Natural killer cell (primary cell): ENCODE measurements around the gene GNG8. TPM values are rescaled to one million over a fixed set of nuclear protein-coding genes. Genes with fewer than 3 reads are reported as not detected.

Experiments used
- ATAC-seq, 3 donors: fragments of 150-1000 bp in 2 of 3; fragments of 200-7000 bp in 1 of 3; cut with Tn5 transposase; 1 replicate in 1 of 3; 2 replicates in 2 of 3; pipeline ENCODE4 v1.10.0; 2021; ENCODE audit warnings: mild to moderate bottlenecking in 2 of 3, moderate library complexity in 2 of 3
- DNase-seq, 2 donors: peaks; one replicate each; pipeline versions ENCODE4 v3.0.0 to v3.0.0-alpha.2; 2013 to 2021; ENCODE audit warnings: mixed read lengths in 1 of 2
- H3K27ac ChIP-seq: one replicate; pipeline ENCODE4 v1.5.1; 2013; ENCODE audit warnings: mild to moderate bottlenecking, low read length
- H3K27me3 ChIP-seq: one replicate; pipeline ENCODE4 v1.6.1; 2013; ENCODE audit warnings: low read length; ENCODE audit not compliant: control insufficient read depth, insufficient read depth
- H3K36me3 ChIP-seq: one replicate; pipeline ENCODE4 v1.6.1; 2013; ENCODE audit warnings: low read length; ENCODE audit not compliant: control insufficient read depth, insufficient read depth
- H3K4me1 ChIP-seq: one replicate; pipeline ENCODE4 v1.6.1; 2013; ENCODE audit warnings: low read length; ENCODE audit not compliant: control insufficient read depth, insufficient read depth
- H3K4me3 ChIP-seq: one replicate; pipeline ENCODE4 v1.5.1; 2013; ENCODE audit warnings: low read length
- H3K9me3 ChIP-seq: one replicate; pipeline ENCODE4 v1.6.1; 2013; ENCODE audit warnings: low read length; ENCODE audit not compliant: control insufficient read depth, insufficient read depth
- H3K27ac Mint-ChIP-seq, 2 donors: one replicate each; pipeline ENCODE4 v1.8.0; 2022; ENCODE audit warnings: mild to moderate bottlenecking in 2 of 2, mixed read lengths in 2 of 2, moderate library complexity in 1 of 2
- H3K27me3 Mint-ChIP-seq, 2 donors: one replicate each; pipeline ENCODE4 v1.8.0; 2022; ENCODE audit warnings: low read depth in 2 of 2, mixed read lengths in 2 of 2
- H3K36me3 Mint-ChIP-seq: one replicate; pipeline ENCODE4 v1.8.0; 2022; ENCODE audit warnings: mixed read lengths
- H3K4me1 Mint-ChIP-seq, 2 donors: one replicate each; pipeline ENCODE4 v1.8.0; 2022; ENCODE audit warnings: mixed read lengths in 2 of 2
- H3K4me3 Mint-ChIP-seq: one replicate; pipeline ENCODE4 v1.8.0; 2022; ENCODE audit warnings: mild to moderate bottlenecking, moderate library complexity, mixed read lengths
- H3K9me3 Mint-ChIP-seq, 2 donors: one replicate each; pipeline ENCODE4 v1.8.0; 2022; ENCODE audit warnings: mixed read lengths in 2 of 2
- CTCF ChIP-seq: fragments of 200-600 bp; IDR thresholded peaks from one replicate; pipeline ENCODE4 v1.8.0; 2022; ENCODE audit warnings: antibody characterized with exemption
- WGBS: methylation state at CpG from one replicate; pipeline ENCODE4 v1.1.7; 2013; ENCODE audit warnings: missing lambda C conversion rate; ENCODE audit not compliant: insufficient coverage; 5-methylcytosine and 5-hydroxymethylcytosine counted together
- intact Hi-C: fragments of 100-400 bp; cut with micrococcal nuclease; formaldehyde crosslinking; loops from one replicate; pipeline ENCODE4 v1.14.2; 2022
- total RNA-seq, 4 donors: library from RNA; stranded (reverse); fragments of 120-200 nt in 1 of 4; gene quantifications; one replicate each; pipeline versions ENCODE4 v1.2.3 to v1.2.4, GENCODE V29; 2013 to 2022

Gene GNG8
- total RNA-seq, 3 donors from 2014 or later (not counting 1 experiment from before 2014, with no cell fraction given) = not detected

GRCh38 chr19:46626446-46626845 is 9.6 kb downstream of the GNG8 start:
- Histone ChIP-seq H3K4me3 (no peak overlapping the region), H3K4me1 (peaks cover 8% of the 10 kb centered on the region), H3K36me3 (no peaks in the 10 kb centered on the region), H3K27ac (no peak overlapping the region), H3K27me3 (no peaks in the 10 kb centered on the region), H3K9me3 (no peaks in the 10 kb centered on the region)
- H3K4me3 Mint-ChIP-seq = no peak overlapping the region
- H3K27me3 Mint-ChIP-seq = peaks cover 6 to 26% of the 10 kb centered on the region in 2 donors
- no peaks in the 10 kb centered on the region for H3K9me3 Mint-ChIP-seq
- no peaks in the 10 kb centered on the region for H3K36me3 Mint-ChIP-seq
- no peak for TF ChIP-seq CTCF
- DNase-seq (no peak), ATAC-seq (no peak)
- no peak overlapping the region for H3K27ac Mint-ChIP-seq
- peaks cover 0 to 11% of the 10 kb centered on the region in 2 donors for H3K4me1 Mint-ChIP-seq
- intact Hi-C loops = no loop called here
- WGBS = 43% methylated on average over 14 of the region's 14 CpGs

GRCh38 chr19:46625731-46626130 is 10.3 kb downstream of the GNG8 start:
- ATAC-seq = no peak
- peaks cover 10% of the 10 kb centered on the region for H3K4me1 ChIP-seq
- no peak overlapping the region for H3K4me3 Mint-ChIP-seq
- H3K9me3 ChIP-seq = no peaks in the 10 kb centered on the region
- TF ChIP-seq CTCF = no peak
- H3K27ac ChIP-seq = no peak overlapping the region
- peaks cover 6 to 27% of the 10 kb centered on the region in 2 donors for H3K27me3 Mint-ChIP-seq
- no peaks in the 10 kb centered on the region for H3K27me3 ChIP-seq
- no peaks in the 10 kb centered on the region for H3K36me3 Mint-ChIP-seq
- no peaks in the 10 kb centered on the region for H3K36me3 ChIP-seq
- no peak overlapping the region for H3K4me3 ChIP-seq
- intact Hi-C loops = no loop called here
- WGBS = 90% methylated on average over 12 of the region's 12 CpGs
- H3K27ac Mint-ChIP-seq = no peak overlapping the region
- H3K9me3 Mint-ChIP-seq = no peaks in the 10 kb centered on the region
- H3K4me1 Mint-ChIP-seq = peaks cover 0 to 11% of the 10 kb centered on the region in 2 donors
- no peak for DNase-seq

- intact Hi-C loops = no loop called here
These were observed 10.9 kb downstream of the GNG8 start, which contains the start of gene PTGIR for GRCh38 chr19:46624958-46625661. Gene PTGIR (minus strand): TSS chr19:46625089. CDS start chr19:46624225, 864 bp downstream.

More at GRCh38 chr19:46624958-46625661, 10.9 kb downstream of the GNG8 start, which contains the start of gene PTGIR:
- no peaks in the 10 kb centered on the region for H3K27me3 ChIP-seq
- DNase-seq (peak in 1 of 2 donors; percentile 33), ATAC-seq (no peak)
- no peak for TF ChIP-seq CTCF
- no peaks in the 10 kb centered on the region for H3K9me3 ChIP-seq
- no peak within 1 kb of the TSS for H3K4me3 ChIP-seq
- Mint-ChIP-seq H3K4me3 (no peak within 1 kb of the TSS), H3K27me3 (peaks cover 6 to 27% of the 10 kb centered on the region in 2 donors), H3K9me3 (no peaks in the 10 kb centered on the region), H3K4me1 (peaks cover 0 to 11% of the 10 kb centered on the region in 2 donors), H3K27ac (no peak within 1 kb of the TSS), H3K36me3 (no peaks in the 10 kb centered on the region)
- H3K27ac ChIP-seq = no peak within 1 kb of the TSS
- H3K36me3 ChIP-seq = no peaks in the 10 kb centered on the region
- H3K4me1 ChIP-seq = peaks cover 16% of the 10 kb centered on the region
- 20% methylated on average over 13 of the region's 13 CpGs for WGBS
